Retinal pigment epithelial cell (primary cell): ENCODE measurements around the gene PCMT1.
"Not testable (repeated sequence)": the region's sequence is repeated elsewhere in the genome, so short reads cannot be mapped to it uniquely, and the experiment has no call there.

Source experiments
- DNase-seq: peaks from one replicate; pipeline ENCODE4 v3.0.0-alpha.2; 2010; ENCODE audit warnings: low read depth
- H3K4me3 ChIP-seq: 2 replicates; pipeline ENCODE4 v1.5.1; 2011; ENCODE audit warnings: mild to moderate bottlenecking, low read length, control low read depth, moderate library complexity
- CTCF ChIP-seq: conservative IDR thresholded peaks from 2 replicates; pipeline ENCODE4 v1.5.1; 2011; ENCODE audit warnings: low read depth, low read length, control low read depth, inconsistent platforms

PCMT1 gene

GRCh38 chr6:149844480-149844879, 94.9 kb downstream of the PCMT1 start:
- no peak for DNase-seq
- no peak for TF ChIP-seq CTCF
- H3K4me3 ChIP-seq: no peak overlapping the region

GRCh38 chr6:149845549-149845948, 96.0 kb downstream of the PCMT1 start:
- TF ChIP-seq CTCF: no peak
- no peak for DNase-seq
- no peak overlapping the region for H3K4me3 ChIP-seq

- TF ChIP-seq CTCF: no peak
- H3K4me3 ChIP-seq: no peak overlapping the region
- peak; percentile 86 for DNase-seq
Observed at GRCh38 chr6:149846321-149846720, 96.8 kb downstream of the PCMT1 start.

GRCh38 chr6:149847939-149848267, 98.4 kb downstream of the PCMT1 start:
- DNase-seq: no peak
- H3K4me3 ChIP-seq: no peak overlapping the region
- no peak for TF ChIP-seq CTCF

GRCh38 chr6:149848343-149848742, 98.8 kb downstream of the PCMT1 start:
- H3K4me3 ChIP-seq, DNase-seq: not testable (repeated sequence)

GRCh38 chr6:149851461-149852110, 102.0 kb downstream of the PCMT1 start:
- no peak for TF ChIP-seq CTCF
- DNase-seq: no peak
- H3K4me3 ChIP-seq: no peak overlapping the region

- H3K4me3 ChIP-seq: no peak overlapping the region
- no peak for TF ChIP-seq CTCF
- no peak for DNase-seq
Observed at GRCh38 chr6:149852180-149852579, 102.6 kb downstream of the PCMT1 start.

GRCh38 chr6:149852881-149853280, 103.3 kb downstream of the PCMT1 start:
- no peak overlapping the region for H3K4me3 ChIP-seq
- DNase-seq: no peak
- TF ChIP-seq CTCF: no peak

- not testable (repeated sequence) for H3K4me3 ChIP-seq, DNase-seq
Observed at GRCh38 chr6:149854017-149854416, 104.5 kb downstream of the PCMT1 start.
